Measurements from ENCODE around the gene MAP1LC3A.

The MAP1LC3A gene

DNA sequence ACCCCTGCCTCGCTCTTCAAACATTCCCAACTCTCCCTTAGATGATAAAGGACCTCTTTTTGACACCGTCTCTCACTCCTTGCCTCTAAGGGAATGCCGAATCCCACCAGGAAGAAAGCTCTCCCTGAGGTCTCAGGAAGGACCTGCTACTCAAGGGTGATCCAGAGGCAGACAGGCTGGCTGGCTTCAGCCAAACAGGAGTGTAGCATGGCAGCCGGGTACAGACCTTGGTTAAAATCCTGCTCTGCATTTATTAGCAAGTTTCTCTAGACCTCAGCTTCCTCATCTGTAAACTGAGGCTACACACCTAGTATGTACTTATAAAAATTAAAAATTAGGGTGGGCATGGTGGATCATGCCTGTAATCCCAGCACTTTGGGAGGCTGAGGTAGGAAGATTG, 17.2 kb downstream of the MAP1LC3A start:
- DNase-seq (ENCODE audit: low read depth in 2 of 2) = no peak

DNA sequence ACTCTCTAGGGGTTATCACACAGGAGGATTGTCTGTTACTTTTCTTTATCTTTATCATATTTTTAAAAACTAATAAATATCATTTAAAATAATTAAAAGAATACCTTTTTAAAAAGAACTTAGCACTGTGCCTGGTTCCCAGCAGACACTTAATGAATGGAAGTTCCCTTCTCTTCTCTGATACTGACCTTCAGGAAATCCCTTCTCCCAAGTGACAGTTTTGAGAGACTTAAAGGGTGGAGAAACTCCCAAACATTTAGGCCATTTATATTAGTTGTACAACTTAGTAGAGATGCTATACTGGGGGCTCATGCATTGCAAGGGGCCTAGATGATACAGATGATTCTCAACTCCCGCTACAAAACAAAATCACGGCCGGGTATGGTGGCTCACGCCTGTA, 18.5 kb downstream of the MAP1LC3A start:
- no peak for DNase-seq (ENCODE audit: low read depth in 2 of 2)

DNA sequence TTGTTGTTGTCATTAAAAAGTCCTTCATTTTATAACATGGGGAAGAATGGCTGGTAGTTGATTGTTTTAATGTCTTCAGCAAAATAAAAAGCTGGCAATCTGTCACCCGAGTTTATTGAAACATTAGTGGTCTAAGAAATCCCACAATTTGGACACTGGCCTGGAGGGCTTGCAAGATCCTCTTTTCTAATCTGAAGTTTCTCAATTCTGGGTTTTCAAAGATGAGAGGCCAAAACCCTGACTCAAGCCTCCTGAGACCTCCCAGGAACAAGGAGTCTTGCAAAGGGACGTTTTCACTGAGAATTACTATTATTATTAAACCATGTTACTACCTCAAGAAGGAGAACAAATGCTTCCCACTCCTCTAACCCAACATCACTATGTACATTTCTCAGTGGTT, 19.5 kb downstream of the MAP1LC3A start:
- DNase-seq (ENCODE audit: low read depth in 2 of 2) = no peak

DNA sequence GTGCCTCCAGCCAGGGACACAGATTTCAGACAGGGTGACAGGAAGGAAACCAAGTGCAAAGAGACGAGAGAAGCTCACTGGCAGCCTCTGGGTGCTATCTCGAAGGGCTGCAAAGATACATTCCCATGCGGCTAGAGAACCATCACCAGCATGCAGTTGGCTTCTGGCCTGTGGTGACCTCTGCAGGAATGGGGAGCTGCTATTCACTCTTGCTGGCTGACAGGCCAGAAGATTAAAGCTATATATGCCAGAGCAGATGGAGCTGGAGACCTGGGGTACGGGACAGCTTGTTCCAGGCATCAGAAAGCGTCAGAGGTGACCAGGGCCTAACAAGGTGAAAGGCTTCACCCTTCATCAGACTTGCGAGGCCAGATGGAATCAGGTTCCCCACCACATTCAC, 20.0 kb downstream of the MAP1LC3A start:
- DNase-seq (ENCODE audit: low read depth in 2 of 2) = no peak

DNA sequence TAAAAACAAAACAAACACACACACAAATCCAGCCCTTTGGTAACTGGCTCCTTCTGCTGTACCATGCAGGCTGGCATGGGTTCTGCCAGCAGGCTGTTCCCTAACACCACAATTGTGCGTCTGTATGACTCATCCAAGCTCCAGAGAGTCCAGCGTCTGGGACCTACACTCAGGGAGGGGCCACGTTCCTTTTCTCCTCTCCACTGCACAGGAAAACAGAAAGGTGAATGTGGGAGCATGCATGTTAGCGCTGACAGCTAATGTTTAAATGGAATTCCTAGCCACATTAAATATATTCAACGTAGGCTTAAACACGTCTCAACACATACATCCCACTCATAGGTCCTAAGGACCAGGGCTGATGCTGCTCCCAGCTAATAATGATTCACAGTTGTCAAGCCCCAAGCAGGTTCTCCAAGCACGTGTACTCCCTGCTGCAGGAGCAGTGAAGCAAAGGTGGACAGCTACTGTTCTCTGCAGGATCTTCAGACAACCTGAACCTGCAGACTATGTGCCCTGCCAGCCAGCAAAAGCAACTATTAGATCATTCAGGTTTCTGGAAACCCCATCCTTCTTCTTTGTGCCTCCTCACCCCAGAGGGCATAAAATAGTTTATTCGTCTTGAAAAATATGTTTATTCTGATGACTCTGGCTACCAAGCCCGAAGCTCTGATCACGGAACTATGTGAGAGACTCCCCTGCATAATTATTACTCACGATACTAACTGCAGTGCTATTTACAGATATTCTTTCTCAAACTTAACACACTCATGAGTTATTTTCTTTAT, 20.9 kb downstream of the MAP1LC3A start:
- DNase-seq (ENCODE audit: low read depth in 2 of 2) = no peak

DNA sequence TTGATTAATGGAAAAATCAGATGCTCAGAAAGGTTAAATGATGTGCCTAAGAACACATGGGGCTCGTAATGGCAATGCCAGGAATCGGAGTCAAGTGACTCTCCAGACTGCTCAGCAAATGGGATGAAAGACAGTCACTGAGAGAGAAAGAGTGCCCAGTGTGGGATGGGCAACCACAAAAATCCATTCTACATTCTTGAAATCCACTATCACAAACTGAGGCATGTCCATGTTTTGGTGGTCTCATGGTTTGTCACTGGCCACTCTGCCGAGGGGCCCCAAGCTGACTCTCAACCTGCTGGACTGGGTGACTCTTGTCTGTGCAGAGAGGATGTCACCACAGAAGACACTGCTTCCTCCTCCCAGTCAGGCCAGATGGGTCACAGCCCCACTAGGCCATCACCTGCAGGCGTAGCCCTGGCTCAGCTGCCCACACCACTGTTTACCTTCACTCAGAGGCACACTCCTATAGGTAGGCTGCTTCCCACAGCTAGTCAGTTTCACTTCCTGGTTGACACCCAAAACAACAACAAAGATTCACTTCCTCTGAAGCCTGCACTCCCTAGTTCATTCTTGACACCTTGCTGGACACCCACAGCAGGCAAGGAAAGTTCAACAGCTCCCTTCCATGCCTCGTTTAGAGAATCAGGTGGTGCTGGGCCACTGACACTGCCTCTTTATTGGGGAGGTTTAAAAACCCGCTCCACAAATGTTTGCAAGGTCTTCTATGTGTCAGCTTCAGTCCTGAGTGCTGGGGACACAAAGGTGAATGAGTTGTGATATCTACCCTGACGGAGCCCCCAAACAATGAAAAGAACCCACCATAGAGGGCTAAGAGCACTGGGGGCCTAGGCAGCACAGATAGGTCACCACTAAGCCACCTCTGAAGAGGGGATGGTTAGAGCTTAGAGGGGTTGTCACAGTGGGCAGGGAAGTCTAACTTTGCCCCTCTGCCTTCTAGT, 21.7 kb downstream of the MAP1LC3A start:
- no peak for DNase-seq (ENCODE audit: low read depth in 2 of 2)

DNA sequence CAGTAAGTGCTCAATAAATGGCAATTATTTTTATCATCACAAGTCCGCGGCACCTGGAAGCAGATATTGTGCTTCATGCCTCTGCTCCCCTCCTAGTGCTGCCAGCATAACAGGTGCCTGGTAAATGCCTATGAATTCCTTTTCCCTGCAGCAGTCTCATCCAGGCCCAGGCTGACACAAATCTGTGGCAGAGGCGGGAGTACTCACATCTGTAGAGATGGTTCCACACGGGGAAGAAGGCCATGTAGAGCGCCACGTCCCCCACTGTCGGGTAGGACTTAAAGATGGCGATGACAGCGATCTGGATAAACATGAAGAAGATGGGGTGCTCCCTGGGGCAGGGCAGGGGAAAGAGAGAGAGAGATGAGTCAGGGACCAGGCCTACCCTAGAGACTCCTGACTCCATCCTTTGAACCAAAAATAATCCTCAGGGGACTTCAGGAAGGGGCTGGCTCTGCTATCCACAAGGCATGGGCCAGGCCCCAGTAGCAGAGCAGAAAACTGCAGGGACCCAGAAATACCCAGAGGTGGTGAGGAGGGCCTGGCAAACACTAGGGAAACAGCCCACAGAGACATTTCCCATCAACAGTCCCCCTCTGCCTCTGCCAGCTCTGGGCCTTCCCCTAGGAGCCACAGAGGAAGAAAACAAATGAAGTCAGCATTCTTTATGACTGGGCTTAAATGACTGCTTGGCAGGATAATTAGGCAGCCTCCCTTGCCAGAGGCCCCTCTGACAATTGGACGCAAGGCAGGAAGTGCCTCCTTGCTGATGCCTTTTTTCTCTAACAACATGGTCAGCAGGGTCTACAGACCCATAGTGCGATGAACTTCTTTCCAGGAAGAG, 23.0 kb downstream of the MAP1LC3A start:
- DNase-seq (ENCODE audit: low read depth in 2 of 2) = peak in 1 of 2 donors; percentile 17

DNA sequence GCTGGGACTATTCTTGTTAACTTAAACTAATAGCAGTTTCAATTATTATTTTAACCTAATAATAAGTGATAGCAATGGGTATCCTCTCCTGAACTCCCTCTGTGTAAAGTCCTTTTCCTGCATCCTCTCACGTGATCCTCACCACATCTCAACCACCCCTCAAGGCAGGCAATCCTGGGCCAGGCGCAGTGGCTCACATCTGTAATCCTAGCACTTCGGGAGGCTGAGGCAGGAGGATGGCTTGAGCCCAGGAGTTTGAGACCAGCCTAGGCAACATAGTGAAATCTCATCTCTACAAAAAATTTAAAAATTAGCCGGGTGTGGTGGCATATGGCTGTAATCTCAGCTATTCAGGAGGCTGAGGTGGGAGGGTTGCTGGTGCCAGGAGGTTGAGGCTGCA, 23.7 kb downstream of the MAP1LC3A start:
- DNase-seq (ENCODE audit: low read depth in 2 of 2) = no peak

DNA sequence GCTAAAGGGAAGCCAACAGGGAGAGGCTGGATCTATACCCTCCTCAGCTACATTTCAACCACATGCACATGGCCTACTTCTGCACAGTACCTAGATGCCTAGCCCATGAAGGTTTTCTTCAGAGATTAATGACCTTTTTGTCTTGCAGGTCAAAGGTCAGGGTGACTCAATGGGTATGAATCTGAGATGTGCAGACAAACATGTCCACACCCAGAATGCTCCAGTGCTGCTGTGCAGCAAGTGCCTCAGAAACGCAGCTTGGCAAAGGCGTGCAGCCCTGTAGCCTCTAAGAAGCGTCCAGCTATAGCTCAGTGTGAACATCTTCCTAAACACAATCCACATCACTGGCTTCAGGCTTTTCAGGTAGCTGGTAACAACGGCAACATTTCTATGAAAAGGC, 24.4 kb downstream of the MAP1LC3A start:
- DNase-seq (ENCODE audit: low read depth in 2 of 2) = no peak

DNA sequence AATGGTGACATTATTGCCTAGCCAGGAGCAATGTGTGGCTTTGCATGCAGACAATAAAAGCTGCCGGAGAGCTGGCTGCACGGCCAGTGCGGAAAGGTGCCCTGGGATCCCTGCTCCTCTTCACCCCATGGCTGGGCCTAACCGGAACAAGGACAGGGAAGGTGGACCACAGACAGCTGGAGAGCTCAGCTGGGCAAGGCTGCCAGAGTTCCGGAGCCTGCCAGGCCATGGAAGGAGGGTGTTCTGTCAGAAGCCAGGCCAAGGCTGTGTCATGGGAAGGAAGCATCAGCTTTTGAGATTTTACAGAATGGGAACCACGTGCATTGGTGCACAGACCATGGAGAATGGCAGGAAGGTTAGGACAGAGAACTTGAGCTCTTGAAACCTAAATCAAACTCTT, 25.0 kb downstream of the MAP1LC3A start:
- DNase-seq (ENCODE audit: low read depth in 2 of 2) = no peak

DNA sequence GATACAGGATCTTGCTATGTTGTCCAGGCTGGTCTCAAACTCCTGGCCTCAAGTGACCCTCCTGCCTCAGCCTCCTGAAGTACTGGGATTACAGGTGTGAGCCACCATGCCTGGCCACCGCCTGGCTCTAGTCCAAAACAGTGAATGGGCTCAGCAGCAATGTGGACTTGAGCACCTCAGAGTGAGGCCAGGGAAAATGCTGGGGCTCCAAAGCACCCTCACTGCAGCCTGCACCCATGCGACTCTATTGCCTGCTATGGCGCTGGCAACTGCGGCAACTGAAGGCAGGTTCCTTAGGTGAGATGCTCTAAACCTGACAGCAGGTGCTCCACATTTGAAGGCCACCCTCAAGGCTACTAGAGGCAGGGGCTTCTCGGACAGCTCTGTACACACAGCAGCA, 26.5 kb downstream of the MAP1LC3A start:
- DNase-seq (ENCODE audit: low read depth in 2 of 2) = no peak

DNA sequence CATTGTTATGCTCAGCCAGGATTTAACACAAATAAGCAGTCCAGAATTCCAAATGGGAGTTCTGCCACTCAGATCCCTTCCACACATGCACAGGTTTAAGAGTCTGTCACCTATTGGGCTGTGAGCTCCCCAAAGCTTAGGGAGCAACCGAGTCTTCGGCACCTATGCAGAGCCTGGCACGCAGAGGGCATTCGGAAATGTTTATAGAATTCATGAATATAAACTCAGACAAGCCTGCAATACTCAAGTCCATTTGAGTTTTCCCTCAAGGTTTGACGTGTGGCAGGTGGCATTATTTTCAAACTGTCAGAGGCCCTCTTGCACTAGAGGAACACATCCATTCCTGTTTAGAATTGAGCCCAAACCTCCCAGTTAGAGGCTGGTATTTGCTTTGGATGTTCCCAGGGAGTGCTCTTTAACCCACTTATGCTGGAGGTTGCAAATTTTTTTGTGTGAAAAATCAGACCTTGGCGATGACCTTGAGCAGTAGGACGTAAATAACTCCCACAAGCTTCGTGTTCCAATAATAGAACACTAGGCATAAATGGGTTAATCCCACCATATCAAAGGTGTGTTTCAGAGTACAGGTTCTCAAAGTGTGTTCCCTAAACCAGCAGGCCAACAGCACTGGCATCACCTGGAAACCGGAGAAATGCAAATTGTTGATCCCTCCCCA, 28.1 kb downstream of the MAP1LC3A start:
- DNase-seq (ENCODE audit: low read depth in 2 of 2) = no peak

DNA sequence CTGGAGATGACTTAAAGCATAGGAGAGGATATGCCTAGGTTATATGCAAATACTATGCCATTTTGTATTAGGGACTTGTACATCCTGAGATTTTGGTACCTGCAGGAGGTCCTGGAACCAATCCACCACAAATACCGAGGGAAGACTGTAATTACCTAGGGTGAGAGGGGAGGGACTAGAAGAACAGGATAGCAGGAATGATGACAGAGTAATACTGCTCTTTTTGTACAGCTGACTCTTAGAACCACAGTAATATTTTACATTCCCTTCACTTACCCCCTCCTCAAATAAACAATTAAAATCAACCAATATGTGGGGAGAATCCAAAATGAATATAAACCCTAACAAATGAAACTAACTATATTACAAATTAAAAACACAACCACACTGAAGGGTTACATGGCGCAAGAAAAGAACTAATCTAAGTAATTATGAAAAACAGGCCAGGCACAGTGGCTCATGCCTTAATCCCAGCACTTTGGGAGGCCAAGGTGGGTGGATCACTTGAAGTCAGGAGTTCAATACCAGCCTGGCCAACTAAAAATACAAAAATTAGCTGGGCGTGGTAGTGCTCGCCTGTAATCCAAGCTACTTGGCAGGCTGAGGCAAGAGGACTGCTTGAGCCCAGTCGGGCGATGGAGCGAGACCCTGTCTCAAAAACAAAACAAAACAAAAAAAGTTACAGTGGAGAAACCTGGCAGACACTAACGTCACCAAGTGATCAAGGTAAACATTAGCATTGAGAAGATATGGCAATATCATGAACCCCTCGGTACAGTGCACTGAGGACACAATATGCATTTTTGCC, 37.1 kb downstream of the MAP1LC3A start:
- DNase-seq (ENCODE audit: low read depth in 2 of 2) = no peak

DNA sequence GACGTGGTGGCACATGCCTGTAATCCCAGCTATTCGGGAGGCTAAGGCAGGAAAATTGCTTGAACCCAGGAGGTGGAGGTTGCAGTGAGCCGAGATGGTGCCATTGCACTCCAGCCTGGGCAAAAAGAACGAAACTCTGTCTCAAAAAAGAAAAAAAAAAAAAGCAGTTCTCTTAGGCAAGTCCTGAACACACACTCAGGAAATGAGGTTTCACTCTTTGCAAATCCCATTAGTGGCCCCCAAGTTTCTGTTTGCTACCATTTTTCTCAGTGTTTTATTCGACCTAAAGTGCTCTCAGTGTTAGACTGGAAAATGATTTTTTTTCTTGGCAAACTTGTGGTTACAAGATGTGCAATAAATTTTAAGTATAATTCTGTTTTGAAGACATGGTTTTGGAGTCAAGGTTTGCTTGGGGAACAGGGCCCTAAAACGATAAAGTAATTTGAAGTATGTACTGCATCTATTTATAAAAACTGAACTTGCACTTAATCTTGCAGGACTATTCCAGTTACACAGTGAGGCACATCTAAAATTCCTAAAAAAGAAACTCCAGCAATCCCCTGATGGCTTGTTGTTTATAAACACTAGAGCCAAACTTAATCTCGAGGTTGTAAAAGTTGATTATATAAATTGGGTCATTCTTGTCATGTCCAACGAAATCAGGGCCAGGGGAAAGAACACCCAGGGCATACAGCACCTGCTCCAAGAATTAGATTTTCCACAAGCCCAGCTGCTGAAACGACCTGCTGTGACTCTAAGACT, 42.6 kb downstream of the MAP1LC3A start:
- no peak for DNase-seq (ENCODE audit: low read depth in 2 of 2)

DNA sequence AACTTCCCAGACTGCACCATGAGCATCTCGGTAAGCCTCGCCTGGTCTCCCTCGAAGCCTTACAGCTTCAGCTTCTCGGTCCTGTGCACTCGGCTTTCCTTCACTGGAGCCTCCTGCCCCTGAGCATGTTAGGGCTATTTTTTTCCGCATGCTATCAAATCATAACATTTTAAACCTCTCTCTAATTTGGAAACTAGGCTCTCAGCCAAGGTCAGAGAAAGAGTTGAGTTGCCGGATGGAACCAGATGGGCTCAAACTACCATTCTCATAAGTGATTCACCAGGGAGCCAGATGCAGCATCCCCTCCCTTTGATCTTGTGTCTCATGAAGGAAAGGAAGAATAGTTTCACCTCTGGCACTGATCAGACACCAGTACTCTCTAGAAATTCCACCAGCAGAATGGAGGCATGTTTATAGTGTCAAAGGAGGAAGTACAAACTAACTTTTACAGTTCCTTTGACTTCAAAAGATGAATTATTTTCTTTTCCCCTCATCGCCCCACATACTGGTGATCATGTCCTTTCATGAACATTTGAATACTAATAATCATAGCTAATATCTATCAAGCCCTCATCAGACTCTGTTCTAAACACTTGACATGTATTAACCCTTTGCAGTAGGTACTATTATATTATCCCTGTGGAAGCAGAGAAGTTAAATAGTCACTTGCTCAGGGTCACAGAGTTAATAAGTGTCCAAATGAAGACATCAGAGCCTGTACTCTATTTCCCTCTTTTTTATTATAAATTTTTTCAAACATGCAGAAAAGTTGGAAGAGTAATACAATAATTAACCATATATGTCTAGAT, 46.7 kb downstream of the MAP1LC3A start:
- no peak for DNase-seq (ENCODE audit: low read depth in 2 of 2)

DNA sequence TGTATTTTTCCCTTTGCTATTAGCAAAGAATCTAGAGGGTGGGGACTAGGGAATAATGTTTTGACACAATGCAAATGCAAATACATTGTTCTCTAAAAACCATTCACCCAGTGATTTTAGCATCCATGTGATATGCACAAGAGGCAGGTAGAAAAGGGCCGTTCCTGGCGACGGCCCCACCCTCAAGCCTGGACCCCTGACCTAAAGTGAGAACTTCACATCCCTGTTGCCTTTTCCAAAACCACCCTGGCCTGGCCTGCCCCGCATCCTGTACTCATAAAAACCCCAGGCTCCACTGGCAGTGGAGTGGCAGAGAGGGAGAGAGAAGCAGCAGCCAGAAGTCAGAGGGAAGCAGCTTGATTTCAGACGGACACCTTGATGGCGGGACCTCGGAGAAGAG, 48.5 kb downstream of the MAP1LC3A start:
- no peak for DNase-seq (ENCODE audit: low read depth in 2 of 2)

All from stimulated activated CD8-positive, alpha-beta memory T cell treated with anti-CD3 and anti-CD28 coated beads, Interleukin-15, amount 100 ng/mL, for 48 hours (primary cell).